Thoracic aorta (tissue), 2 donors: ENCODE results near the gene L1CAM. TPM values are rescaled to one million over a fixed set of nuclear protein-coding genes. Genes with fewer than 3 reads are reported as not detected.

Experiments
- ATAC-seq: fragments of 150-250 bp; one replicate; pipeline ENCODE4 v1.8.0; 2017; ENCODE audit warnings: low read depth; ENCODE audit not compliant: insufficient number of reproducible peaks, low FRiP score
- DNase-seq: peaks from one replicate; pipeline ENCODE4 v3.0.0-alpha.2; 2020; ENCODE audit warnings: low spot score
- H3K27ac ChIP-seq, 2 donors: fragments of 200-600 bp; sonication (generic); 1 replicate in 1 of 2; 2 replicates in 1 of 2; pipeline ENCODE4 v1.5.1; 2016; ENCODE audit warnings: mild to moderate bottlenecking in 2 of 2, moderate library complexity in 2 of 2
- H3K27me3 ChIP-seq: fragments of 200-600 bp; sonication (generic); replicated peaks from 2 replicates; pipeline ENCODE4 v1.6.0; 2016; ENCODE audit warnings: mild to moderate bottlenecking; ENCODE audit not compliant: insufficient read depth
- H3K36me3 ChIP-seq: fragments of 200-600 bp; sonication (generic); one replicate; pipeline ENCODE4 v1.5.1; 2016
- H3K4me1 ChIP-seq, 2 donors: fragments of 200-600 bp; sonication (generic); 1 replicate in 1 of 2; 2 replicates in 1 of 2; pipeline versions ENCODE4 v1.5.1 to v1.6.0; 2016; ENCODE audit warnings: low read depth in 2 of 2, mild to moderate bottlenecking in 1 of 2; ENCODE audit not compliant: control insufficient read depth in 1 of 2
- H3K4me3 ChIP-seq: fragments of 200-600 bp; sonication (generic); 2 replicates; pipeline ENCODE4 v1.5.1; 2016; ENCODE audit warnings: mild to moderate bottlenecking
- H3K9me3 ChIP-seq: fragments of 200-600 bp; sonication (generic); 2 replicates; pipeline ENCODE4 v1.5.1; 2016
- total RNA-seq, 2 donors: library from RNA; depleted of rRNA; stranded (reverse); fragments of >200 nt; gene quantifications; one replicate each; pipeline versions ENCODE4 v1.1.0 to v1.2.3, GENCODE V29; 2016
- TF ChIP-seq, protein P1 (sequence below): fragments of 200-600 bp; sonication (generic); IDR thresholded peaks from one replicate; pipeline ENCODE4 v1.5.1; 2019; ENCODE audit warnings: antibody characterized with exemption

Gene L1CAM
- total RNA-seq, 2 donors from 2014 or later, result 1.1 to 18.3 TPM

GRCh38 chrX:153900831-153901752 lies 15.1 kb upstream of the L1CAM start:
- H3K9me3 ChIP-seq, result no peaks in the 10 kb centered on the region
- no peak for ATAC-seq
- TF ChIP-seq, protein P1, sequence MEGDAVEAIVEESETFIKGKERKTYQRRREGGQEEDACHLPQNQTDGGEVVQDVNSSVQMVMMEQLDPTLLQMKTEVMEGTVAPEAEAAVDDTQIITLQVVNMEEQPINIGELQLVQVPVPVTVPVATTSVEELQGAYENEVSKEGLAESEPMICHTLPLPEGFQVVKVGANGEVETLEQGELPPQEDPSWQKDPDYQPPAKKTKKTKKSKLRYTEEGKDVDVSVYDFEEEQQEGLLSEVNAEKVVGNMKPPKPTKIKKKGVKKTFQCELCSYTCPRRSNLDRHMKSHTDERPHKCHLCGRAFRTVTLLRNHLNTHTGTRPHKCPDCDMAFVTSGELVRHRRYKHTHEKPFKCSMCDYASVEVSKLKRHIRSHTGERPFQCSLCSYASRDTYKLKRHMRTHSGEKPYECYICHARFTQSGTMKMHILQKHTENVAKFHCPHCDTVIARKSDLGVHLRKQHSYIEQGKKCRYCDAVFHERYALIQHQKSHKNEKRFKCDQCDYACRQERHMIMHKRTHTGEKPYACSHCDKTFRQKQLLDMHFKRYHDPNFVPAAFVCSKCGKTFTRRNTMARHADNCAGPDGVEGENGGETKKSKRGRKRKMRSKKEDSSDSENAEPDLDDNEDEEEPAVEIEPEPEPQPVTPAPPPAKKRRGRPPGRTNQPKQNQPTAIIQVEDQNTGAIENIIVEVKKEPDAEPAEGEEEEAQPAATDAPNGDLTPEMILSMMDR, result no peak
- H3K27ac ChIP-seq, result no peak overlapping the region
- H3K27me3 ChIP-seq, result no peaks in the 10 kb centered on the region
- no peak overlapping the region for H3K4me3 ChIP-seq
- H3K4me1 ChIP-seq, result no peaks in the 10 kb centered on the region
- H3K36me3 ChIP-seq, result no peaks in the 10 kb centered on the region
- no peak for DNase-seq

DNA sequence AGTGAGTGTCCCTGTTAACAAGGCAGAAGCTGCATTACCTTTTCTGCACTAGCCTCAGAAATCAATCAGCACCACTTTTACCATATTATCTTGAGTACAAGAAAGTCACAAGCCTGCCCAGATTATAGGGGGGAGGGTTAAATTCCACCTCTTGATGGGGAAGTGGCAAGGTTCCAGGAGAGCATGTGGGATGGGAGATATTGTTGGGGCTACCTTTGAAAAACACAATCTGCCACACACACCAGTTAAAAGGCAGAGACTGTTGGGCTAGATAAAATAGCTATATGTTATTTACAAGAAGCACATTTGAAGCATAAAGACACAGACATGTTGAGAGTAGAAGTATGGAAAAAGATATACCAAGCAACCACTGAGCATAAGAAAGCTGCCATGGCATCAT lies 11.9 kb upstream of the L1CAM start:
- no peak overlapping the region for H3K4me3 ChIP-seq
- no peaks in the 10 kb centered on the region for H3K36me3 ChIP-seq
- H3K27ac ChIP-seq, result no peak overlapping the region
- ATAC-seq, result no peak
- DNase-seq, result no peak
- no peaks in the 10 kb centered on the region for H3K9me3 ChIP-seq
- H3K27me3 ChIP-seq, result no peaks in the 10 kb centered on the region
- no peaks in the 10 kb centered on the region for H3K4me1 ChIP-seq
- TF ChIP-seq, protein P1, result no peak

DNA sequence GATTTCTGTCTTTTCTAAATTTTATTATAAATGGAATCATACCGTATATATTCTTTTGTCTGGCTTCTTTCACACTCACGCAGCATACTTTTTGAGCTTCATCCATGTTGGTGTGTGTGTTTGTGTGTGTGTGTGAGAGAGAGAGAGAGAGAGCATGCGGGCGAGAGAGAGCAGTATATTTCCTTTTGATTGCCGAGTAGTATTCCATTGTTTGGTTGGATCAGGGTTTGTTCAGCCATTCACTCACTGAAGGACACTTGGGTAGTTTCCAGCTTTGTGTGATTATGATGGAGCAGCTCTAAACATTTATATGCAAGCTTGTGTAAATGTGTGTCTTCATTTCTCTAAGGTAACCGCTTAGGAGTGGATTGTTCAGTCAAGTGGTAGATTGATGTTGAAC lies 3.1 kb upstream of the L1CAM start:
- H3K4me1 ChIP-seq, result peaks cover 0 to 7% of the 10 kb centered on the region in 2 donors
- H3K27ac ChIP-seq, result no peak overlapping the region
- no peaks in the 10 kb centered on the region for H3K36me3 ChIP-seq
- ATAC-seq (no peak), DNase-seq (no peak)
- no peak overlapping the region for H3K4me3 ChIP-seq
- TF ChIP-seq, protein P1, result no peak
- H3K9me3 ChIP-seq, result no peaks in the 10 kb centered on the region
- H3K27me3 ChIP-seq, result no peaks in the 10 kb centered on the region

DNA sequence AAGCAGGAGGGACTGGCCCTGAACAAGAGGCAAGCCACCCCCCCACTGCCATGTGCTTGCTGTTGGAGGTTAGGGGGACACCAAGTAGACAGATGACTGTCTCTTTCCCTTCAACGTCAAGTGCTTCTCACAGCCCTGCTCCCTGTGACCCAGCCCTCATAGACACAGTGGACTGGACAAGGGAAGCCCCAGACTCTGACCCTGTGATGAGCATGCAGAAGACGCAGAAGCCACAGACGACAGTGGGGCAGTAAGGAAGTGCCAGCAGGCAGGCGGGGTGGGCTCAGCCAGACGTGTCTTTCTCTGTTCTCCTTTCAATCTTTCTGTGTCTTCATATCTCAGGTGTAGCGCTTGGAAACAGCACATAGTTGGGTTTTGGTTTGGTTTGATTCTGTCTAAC lies 2.4 kb upstream of the L1CAM start:
- no peak for DNase-seq
- H3K36me3 ChIP-seq, result no peaks in the 10 kb centered on the region
- no peak overlapping the region for H3K27ac ChIP-seq
- no peaks in the 10 kb centered on the region for H3K9me3 ChIP-seq
- peaks cover 0 to 7% of the 10 kb centered on the region in 2 donors for H3K4me1 ChIP-seq
- TF ChIP-seq, protein P1, result no peak
- H3K27me3 ChIP-seq, result no peaks in the 10 kb centered on the region
- ATAC-seq, result no peak
- no peak overlapping the region for H3K4me3 ChIP-seq

- no peaks in the 10 kb centered on the region for H3K27me3 ChIP-seq
- DNase-seq (no peak), ATAC-seq (no peak)
- H3K4me3 ChIP-seq, result no peak overlapping the region
- no peak overlapping the region for H3K27ac ChIP-seq
- TF ChIP-seq, protein P1, result no peak
- H3K9me3 ChIP-seq, result no peaks in the 10 kb centered on the region
- peaks cover 0 to 7% of the 10 kb centered on the region in 2 donors for H3K4me1 ChIP-seq
- no peaks in the 10 kb centered on the region for H3K36me3 ChIP-seq
These were observed 1.4 kb upstream of the L1CAM start for GRCh38 chrX:153887385-153887784.
